ENCODE results near the gene ARHGDIA. TPM values are rescaled to one million over a fixed set of nuclear protein-coding genes. Genes with fewer than 3 reads are reported as not detected.

Gene ARHGDIA
- total RNA-seq, 1 donor from 2014 or later: 314 TPM

- peaks cover 7 to 14% of the 10 kb centered on the region in 2 donors for H3K4me1 ChIP-seq
- no peaks in the 10 kb centered on the region for H3K9me3 ChIP-seq
- intact Hi-C loops (cut with DNase I): no loop called here
- peaks cover 42 to 55% of the 10 kb centered on the region in 2 donors for H3K36me3 ChIP-seq
- no peak for TF ChIP-seq CTCF (IDR thresholded peaks at IDR 0.05)
- no peak for DNase-seq (ENCODE audit: low spot score in 2 of 2)
- H3K4me3 ChIP-seq: no peak overlapping the region
- H3K27ac ChIP-seq: no peak overlapping the region
- no peaks in the 10 kb centered on the region for H3K27me3 ChIP-seq
These were observed 14.9 kb upstream of the ARHGDIA start for GRCh38 chr17:81885869-81886548.

GRCh38 chr17:81885454-81885853, 14.3 kb upstream of the ARHGDIA start:
- no peak for TF ChIP-seq CTCF (IDR thresholded peaks at IDR 0.05)
- Histone ChIP-seq H3K36me3 (peaks cover 45 to 55% of the 10 kb centered on the region in 2 donors), H3K9me3 (no peaks in the 10 kb centered on the region), H3K27me3 (no peaks in the 10 kb centered on the region), H3K27ac (peak overlapping the region in 1 of 2 donors; percentile 48), H3K4me3 (no peak overlapping the region), H3K4me1 (peaks cover 6 to 12% of the 10 kb centered on the region in 2 donors)
- DNase-seq (ENCODE audit: low spot score in 2 of 2): no peak
- intact Hi-C loops (cut with DNase I): no loop called here

- no peak overlapping the region for H3K4me3 ChIP-seq
- no peaks in the 10 kb centered on the region for H3K9me3 ChIP-seq
- no peaks in the 10 kb centered on the region for H3K27me3 ChIP-seq
- no peak for TF ChIP-seq CTCF (IDR thresholded peaks at IDR 0.05)
- H3K4me1 ChIP-seq: peaks cover 1 to 7% of the 10 kb centered on the region in 2 donors
- peaks cover 46 to 53% of the 10 kb centered on the region in 2 donors for H3K36me3 ChIP-seq
- no peak for DNase-seq (ENCODE audit: low spot score in 2 of 2)
- H3K27ac ChIP-seq: peak overlapping the region; percentile 27 to 48
- intact Hi-C loops (cut with DNase I): no loop called here
These were observed 13.8 kb upstream of the ARHGDIA start for GRCh38 chr17:81884968-81885367.

- peaks cover 0 to 5% of the 10 kb centered on the region in 2 donors for H3K4me1 ChIP-seq
- H3K4me3 ChIP-seq: no peak overlapping the region
- DNase-seq (ENCODE audit: low spot score in 2 of 2): no peak
- H3K9me3 ChIP-seq: no peaks in the 10 kb centered on the region
- no peaks in the 10 kb centered on the region for H3K27me3 ChIP-seq
- peak overlapping the region; percentile 27 to 48 for H3K27ac ChIP-seq
- peaks cover 46 to 53% of the 10 kb centered on the region in 2 donors for H3K36me3 ChIP-seq
- TF ChIP-seq CTCF (IDR thresholded peaks at IDR 0.05): no peak
- intact Hi-C loops (cut with DNase I): no loop called here
These were observed 13.4 kb upstream of the ARHGDIA start for GRCh38 chr17:81884520-81884919.

GRCh38 chr17:81879121-81879520, 8.0 kb upstream of the ARHGDIA start:
- TF ChIP-seq CTCF (IDR thresholded peaks at IDR 0.05): no peak
- no peak for DNase-seq (ENCODE audit: low spot score in 2 of 2)
- intact Hi-C loops (cut with DNase I): no loop called here

More at GRCh38 chr17:81879121-81879520, 8.0 kb upstream of the ARHGDIA start:
- H3K27me3 ChIP-seq: no peaks in the 10 kb centered on the region
- H3K9me3 ChIP-seq: no peaks in the 10 kb centered on the region
- peaks cover 15 to 24% of the 10 kb centered on the region in 2 donors for H3K36me3 ChIP-seq
- H3K4me1 ChIP-seq: no peaks in the 10 kb centered on the region
- no peak overlapping the region for H3K4me3 ChIP-seq
- H3K27ac ChIP-seq: no peak overlapping the region

All from ascending aorta (tissue), 2 donors.